GM12865 (cell line): ENCODE data around the gene KHNYN.

Experiments
- DNase-seq: peaks from one replicate; pipeline ENCODE4 v3.0.0; 2010; ENCODE audit warnings: low read depth
- H3K4me3 ChIP-seq: 2 replicates; pipeline ENCODE4 v1.5.1; 2011; ENCODE audit warnings: mild to moderate bottlenecking, low read depth, low read length, control low read depth
- CTCF ChIP-seq: IDR thresholded peaks from 2 replicates; pipeline ENCODE4 v1.5.1; 2011; ENCODE audit warnings: low read length, control low read depth, low read depth, inconsistent platforms; ENCODE audit not compliant: insufficient read depth; ENCODE audit errors: missing control alignments

Gene KHNYN

DNA sequence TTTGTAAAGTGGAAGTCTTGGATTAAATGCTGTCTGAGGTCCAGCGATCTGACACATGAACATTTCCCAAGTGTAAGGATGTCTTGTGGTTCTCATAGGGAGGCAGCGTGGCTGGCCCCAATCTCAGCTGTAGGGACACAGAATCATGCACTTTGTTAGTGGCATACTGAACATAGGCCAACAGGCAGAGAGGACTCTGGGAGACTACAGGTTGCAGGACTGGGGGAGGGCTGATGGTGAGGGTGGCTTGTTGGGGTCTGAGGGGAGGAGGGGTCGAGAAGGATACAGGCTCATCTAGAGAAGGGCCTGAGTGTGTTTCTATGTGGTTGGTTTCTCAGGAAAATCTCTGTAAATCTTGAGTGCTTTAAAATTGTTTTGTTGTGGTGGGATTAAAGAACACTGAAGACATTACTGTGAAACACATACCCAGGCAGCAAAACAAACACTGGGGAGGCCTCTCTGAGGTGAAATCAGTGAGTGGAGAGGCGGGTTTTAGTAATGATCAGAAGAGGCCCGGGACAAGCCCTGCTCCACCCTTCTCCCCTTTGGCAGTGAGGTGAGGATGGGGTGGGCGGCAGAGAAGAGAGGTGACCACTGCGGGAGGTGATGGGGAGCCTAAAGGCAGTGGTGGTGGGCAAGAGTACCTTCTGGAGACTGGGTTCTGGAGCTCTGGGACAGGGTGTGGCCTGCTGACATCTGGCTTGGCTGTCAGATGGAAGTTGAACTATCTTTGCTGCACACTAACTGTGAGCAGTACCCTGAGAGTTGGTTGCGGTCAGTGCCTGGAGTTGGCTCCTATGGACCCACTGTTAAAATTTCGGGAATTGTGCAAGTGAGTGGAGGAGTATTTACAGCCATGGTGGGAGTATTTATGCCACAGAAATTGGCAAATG is 27.7 kb upstream of the KHNYN start:
- no peak overlapping the region for H3K4me3 ChIP-seq
- DNase-seq = no peak

GRCh38 chr14:24403294-24403998 is 26.3 kb upstream of the KHNYN start:
- no peak for DNase-seq
- no peak for TF ChIP-seq CTCF

More for the DNA sequence above, 27.7 kb upstream of the KHNYN start:
- TF ChIP-seq CTCF = no peak

GRCh38 chr14:24404814-24405213 is 24.9 kb upstream of the KHNYN start:
- no peak for TF ChIP-seq CTCF
- DNase-seq = no peak
- no peak overlapping the region for H3K4me3 ChIP-seq

More at GRCh38 chr14:24403294-24403998, 26.3 kb upstream of the KHNYN start:
- H3K4me3 ChIP-seq = no peak overlapping the region

DNA sequence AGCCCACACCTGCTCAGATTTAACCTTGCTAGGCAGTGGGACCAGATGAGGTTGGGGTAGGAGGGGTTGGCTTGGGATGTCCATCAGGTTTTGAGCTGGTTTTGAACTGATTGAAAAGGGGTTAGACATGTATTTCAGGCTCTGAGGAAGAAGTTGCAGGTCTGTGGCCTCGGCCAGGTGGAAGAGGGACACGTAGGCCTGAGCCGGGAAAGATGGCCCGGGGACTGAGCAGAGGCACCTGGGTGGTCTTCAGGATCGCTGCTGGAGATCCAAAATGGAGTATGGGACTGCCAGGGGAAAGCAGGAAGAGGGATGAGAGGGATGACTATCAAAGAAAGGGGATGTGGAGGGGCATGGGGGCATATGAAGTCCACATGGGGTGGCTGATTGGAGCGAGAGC is 23.3 kb upstream of the KHNYN start:
- H3K4me3 ChIP-seq = no peak overlapping the region

GRCh38 chr14:24407608-24408325 is 22.0 kb upstream of the KHNYN start:
- TF ChIP-seq CTCF = no peak
- DNase-seq = no peak
- H3K4me3 ChIP-seq = no peak overlapping the region

More for the DNA sequence above, 23.3 kb upstream of the KHNYN start:
- DNase-seq = no peak
- TF ChIP-seq CTCF = no peak

- TF ChIP-seq CTCF = no peak
Observed at GRCh38 chr14:24408764-24409163, 21.0 kb upstream of the KHNYN start.

More at GRCh38 chr14:24408764-24409163, 21.0 kb upstream of the KHNYN start:
- H3K4me3 ChIP-seq = no peak overlapping the region
- DNase-seq = no peak
